Vagina (tissue), 2 donors: Measurements from ENCODE around the gene CDC34. TPM values are rescaled to one million over a fixed set of nuclear protein-coding genes. Genes with fewer than 3 reads are reported as not detected.
A peak's percentile ranks its signal among the peaks of the same experiment; 100 is the strongest.

Experiments
- DNase-seq, 2 donors: peaks; one replicate each; pipeline ENCODE4 v3.0.0-alpha.2; 2017; ENCODE audit errors: extremely low spot score in 2 of 2
- H3K27ac ChIP-seq: fragments of 200-600 bp; sonication (generic); one replicate; pipeline ENCODE4 v1.5.1; 2019
- H3K27me3 ChIP-seq: fragments of 200-600 bp; sonication (generic); one replicate; pipeline ENCODE4 v1.5.1; 2019
- H3K36me3 ChIP-seq, 2 donors: fragments of 200-600 bp; sonication (generic); one replicate each; pipeline ENCODE4 v1.5.1; 2017 to 2019
- H3K4me1 ChIP-seq: fragments of 200-600 bp; sonication (generic); one replicate; pipeline ENCODE4 v1.5.1; 2019
- H3K4me3 ChIP-seq, 2 donors: fragments of 200-600 bp; sonication (generic); 1 replicate in 1 of 2; 2 replicates in 1 of 2; pipeline ENCODE4 v1.5.1; 2016 to 2019
- H3K9me3 ChIP-seq: fragments of 200-600 bp; sonication (generic); one replicate; pipeline ENCODE4 v1.5.1; 2019
- CTCF ChIP-seq, 3 experiments: fragments of 450-650 bp in 2 of 3; fragments of 200-600 bp in 1 of 3; sonication (generic) in 1 of 3; IDR thresholded peaks; one replicate each; pipeline ENCODE4 v1.5.1; 2017 to 2019; ENCODE audit warnings: antibody characterized with exemption in 3 of 3, mild to moderate bottlenecking in 2 of 3, moderate library complexity in 2 of 3
- POLR2A ChIP-seq, 2 donors: fragments of 450-650 bp; IDR thresholded peaks; one replicate each; pipeline ENCODE4 v1.6.1; 2017; ENCODE audit warnings: antibody characterized with exemption in 2 of 2, mild to moderate bottlenecking in 2 of 2, moderate library complexity in 2 of 2
- POLR2AphosphoS5 ChIP-seq, 2 donors: sonication (generic); formaldehyde crosslinking; IDR thresholded peaks; one replicate each; pipeline ENCODE4 v1.9.0; 2017; ENCODE audit warnings: antibody characterized with exemption in 2 of 2, mild to moderate bottlenecking in 2 of 2, low read depth in 1 of 2; ENCODE audit not compliant: insufficient read depth in 1 of 2
- intact Hi-C: fragments of 100-400 bp; cut with DNase I; formaldehyde crosslinking; loops from one replicate; pipeline ENCODE4 v1.15.1; 2023
- total RNA-seq: library from RNA; depleted of rRNA; stranded (reverse); fragments of >200 nt; gene quantifications from one replicate; pipeline ENCODE4 v1.2.3, GENCODE V29; 2016

Gene CDC34
- total RNA-seq, 1 donor from 2014 or later = 62.6 TPM

DNA sequence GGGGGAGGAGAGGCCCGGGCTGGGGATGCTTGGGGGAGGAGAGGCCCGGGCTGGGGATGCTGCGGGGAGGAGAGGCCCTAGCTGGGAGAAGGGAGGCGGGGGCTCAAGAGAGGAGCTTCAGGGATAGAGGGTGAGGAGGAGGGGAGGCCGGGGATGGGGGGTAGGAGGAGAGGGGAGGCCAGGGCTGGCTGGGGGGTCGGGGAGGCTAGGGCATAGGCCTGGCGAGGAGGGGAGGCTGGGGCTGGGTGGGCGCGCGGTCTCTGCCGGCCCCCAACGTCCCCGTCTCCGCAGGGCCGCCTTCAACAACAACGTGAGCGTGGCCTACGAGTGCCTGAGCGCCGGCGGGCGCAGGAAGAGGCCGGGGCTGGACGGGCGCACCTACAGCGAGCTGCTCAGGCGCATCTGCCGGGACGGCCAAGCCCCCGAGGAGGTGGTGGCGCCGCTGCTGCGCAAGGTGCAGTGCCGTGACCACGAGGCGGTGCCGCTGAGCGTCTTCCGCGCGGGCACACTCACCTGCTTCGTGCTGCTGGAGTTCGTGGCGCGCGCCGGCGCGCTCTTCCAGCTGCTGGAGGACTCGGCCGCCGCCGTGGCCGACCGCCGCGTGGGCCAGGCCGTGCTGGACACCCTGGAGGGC is 12.8 kb upstream of the CDC34 start:
- TF ChIP-seq POLR2AphosphoS5 (IDR thresholded peaks at IDR 0.05; ENCODE audit: insufficient read depth in 1 of 2, low read depth in 1 of 2) (peak in 1 of 2 donors; percentile 22), POLR2A (IDR thresholded peaks at IDR 0.05) (no peak)
- Histone ChIP-seq H3K27ac (peak overlapping the region; percentile 54), H3K9me3 (no peaks in the 10 kb centered on the region), H3K27me3 (no peaks in the 10 kb centered on the region), H3K4me1 (peaks cover 2% of the 10 kb centered on the region), H3K4me3 (peak overlapping the region; percentile 31 to 40), H3K36me3 (peaks cover 0 to 5% of the 10 kb centered on the region in 2 donors)
- intact Hi-C loops = no loop called here
- no peak for DNase-seq

- DNase-seq = no peak
- TF ChIP-seq POLR2A (IDR thresholded peaks at IDR 0.05) = no peak
- TF ChIP-seq POLR2AphosphoS5 (IDR thresholded peaks at IDR 0.05; ENCODE audit: insufficient read depth in 1 of 2, low read depth in 1 of 2) = no peak
- no peak for TF ChIP-seq CTCF (IDR thresholded peaks at IDR 0.05)
- H3K27me3 ChIP-seq = no peaks in the 10 kb centered on the region
- H3K36me3 ChIP-seq = peaks cover 0 to 5% of the 10 kb centered on the region in 2 donors
- no peaks in the 10 kb centered on the region for H3K9me3 ChIP-seq
- no peak overlapping the region for H3K27ac ChIP-seq
- intact Hi-C loops = no loop called here
- H3K4me1 ChIP-seq = peaks cover 3% of the 10 kb centered on the region
- H3K4me3 ChIP-seq = peak overlapping the region; percentile 31 to 40
Measured at GRCh38 chr19:519449-519865, 12.1 kb upstream of the CDC34 start.

DNA sequence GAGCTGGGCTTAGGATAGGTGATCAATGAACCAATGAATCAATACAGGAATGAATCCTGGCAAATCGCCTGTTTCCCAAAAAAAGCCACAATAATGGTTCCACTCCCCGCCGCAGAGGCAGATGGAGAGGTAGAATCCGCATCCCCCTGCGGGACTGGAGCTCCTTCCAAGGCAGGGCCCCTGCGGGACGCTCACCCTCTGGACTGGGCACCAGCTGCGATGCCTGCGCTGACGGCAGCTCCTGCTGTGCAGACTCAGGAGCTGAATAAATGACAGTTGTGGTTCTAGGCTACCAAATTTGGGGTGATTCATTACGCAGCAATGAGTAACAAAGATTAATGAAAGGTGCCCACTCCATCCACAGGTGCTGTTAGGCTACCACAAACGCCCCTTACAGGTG is 8.8 kb upstream of the CDC34 start:
- TF ChIP-seq POLR2A (IDR thresholded peaks at IDR 0.05) (no peak), POLR2AphosphoS5 (IDR thresholded peaks at IDR 0.05; ENCODE audit: insufficient read depth in 1 of 2, low read depth in 1 of 2) (no peak), CTCF (IDR thresholded peaks at IDR 0.05) (no peak)
- no peaks in the 10 kb centered on the region for H3K9me3 ChIP-seq
- no peak overlapping the region for H3K4me3 ChIP-seq
- DNase-seq = no peak
- H3K36me3 ChIP-seq = peaks cover 0 to 5% of the 10 kb centered on the region in 2 donors
- H3K27ac ChIP-seq = no peak overlapping the region
- no peaks in the 10 kb centered on the region for H3K27me3 ChIP-seq
- intact Hi-C loops = no loop called here
- peaks cover 3% of the 10 kb centered on the region for H3K4me1 ChIP-seq

- no peak for DNase-seq
- Histone ChIP-seq H3K9me3 (no peaks in the 10 kb centered on the region), H3K4me1 (peaks cover 3% of the 10 kb centered on the region), H3K4me3 (no peak overlapping the region), H3K27ac (no peak overlapping the region), H3K36me3 (peaks cover 0 to 5% of the 10 kb centered on the region in 2 donors), H3K27me3 (no peaks in the 10 kb centered on the region)
- intact Hi-C loops = no loop called here
- no peak for TF ChIP-seq POLR2A (IDR thresholded peaks at IDR 0.05)
Measured at GRCh38 chr19:524062-524674, 7.4 kb upstream of the CDC34 start.

DNA sequence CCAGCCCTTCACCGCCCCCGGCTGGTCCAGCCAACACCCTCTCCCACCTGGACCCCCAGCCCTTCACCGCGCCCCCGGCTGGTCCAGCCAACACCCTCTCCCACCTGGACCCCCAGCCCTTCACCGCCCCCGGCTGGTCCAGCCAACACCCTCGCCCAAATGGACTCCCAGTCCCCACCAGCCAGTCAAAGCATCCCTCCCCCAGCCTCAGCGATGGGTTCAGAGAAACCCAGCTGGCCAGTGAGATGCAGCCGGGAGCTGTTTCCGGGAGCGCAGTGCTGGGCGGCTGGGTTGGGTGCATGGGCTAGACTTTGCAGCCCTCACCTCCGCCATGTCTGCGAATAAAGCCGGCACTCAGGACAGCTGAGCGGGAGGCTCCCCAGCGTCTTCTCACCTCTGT is 6.5 kb upstream of the CDC34 start:
- no peaks in the 10 kb centered on the region for H3K9me3 ChIP-seq
- H3K27me3 ChIP-seq = no peaks in the 10 kb centered on the region
- H3K4me3 ChIP-seq = no peak overlapping the region
- peaks cover 0 to 2% of the 10 kb centered on the region in 2 donors for H3K36me3 ChIP-seq
- intact Hi-C loops = no loop called here
- peaks cover 3% of the 10 kb centered on the region for H3K4me1 ChIP-seq
- no peak for TF ChIP-seq POLR2A (IDR thresholded peaks at IDR 0.05)
- no peak for TF ChIP-seq CTCF (IDR thresholded peaks at IDR 0.05)
- TF ChIP-seq POLR2AphosphoS5 (IDR thresholded peaks at IDR 0.05; ENCODE audit: insufficient read depth in 1 of 2, low read depth in 1 of 2) = no peak
- no peak overlapping the region for H3K27ac ChIP-seq
- no peak for DNase-seq

DNA sequence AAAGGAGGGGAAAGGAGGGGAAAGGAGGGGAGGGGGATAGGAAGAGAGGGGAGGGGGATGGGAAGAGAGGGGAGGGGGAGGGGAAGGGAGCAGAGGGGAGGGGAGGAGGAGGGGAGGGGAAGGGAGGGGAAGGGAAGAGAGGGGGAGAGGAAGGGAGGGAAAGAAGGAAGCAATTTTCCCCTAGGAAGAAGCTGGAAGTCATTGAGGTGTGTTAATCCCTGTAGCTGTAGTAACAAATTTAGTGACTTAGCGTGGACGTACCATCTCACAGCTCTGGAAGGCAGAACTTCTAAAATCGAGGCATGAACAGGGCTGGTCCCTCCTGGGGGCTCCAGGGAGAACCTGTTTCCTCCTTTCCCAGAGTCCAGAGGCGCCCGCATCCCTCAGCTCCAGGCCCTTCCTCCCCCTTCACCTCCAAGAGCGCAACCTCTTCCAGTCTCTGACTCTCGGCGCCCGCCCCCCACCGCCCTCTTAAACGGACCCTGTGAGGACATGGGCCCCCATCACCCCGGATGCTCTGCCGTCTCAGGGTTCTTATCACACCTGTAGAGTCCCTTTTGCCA is 5.6 kb upstream of the CDC34 start:
- Histone ChIP-seq H3K27ac (no peak overlapping the region), H3K4me3 (no peak overlapping the region), H3K9me3 (no peaks in the 10 kb centered on the region), H3K4me1 (peaks cover 12% of the 10 kb centered on the region), H3K36me3 (no peaks in the 10 kb centered on the region), H3K27me3 (no peaks in the 10 kb centered on the region)
- intact Hi-C loops = no loop called here
- DNase-seq = no peak
- TF ChIP-seq POLR2A (IDR thresholded peaks at IDR 0.05) (no peak), CTCF (IDR thresholded peaks at IDR 0.05) (no peak), POLR2AphosphoS5 (IDR thresholded peaks at IDR 0.05; ENCODE audit: insufficient read depth in 1 of 2, low read depth in 1 of 2) (no peak)
